ENCODE results near the gene DELE1.

DNA sequence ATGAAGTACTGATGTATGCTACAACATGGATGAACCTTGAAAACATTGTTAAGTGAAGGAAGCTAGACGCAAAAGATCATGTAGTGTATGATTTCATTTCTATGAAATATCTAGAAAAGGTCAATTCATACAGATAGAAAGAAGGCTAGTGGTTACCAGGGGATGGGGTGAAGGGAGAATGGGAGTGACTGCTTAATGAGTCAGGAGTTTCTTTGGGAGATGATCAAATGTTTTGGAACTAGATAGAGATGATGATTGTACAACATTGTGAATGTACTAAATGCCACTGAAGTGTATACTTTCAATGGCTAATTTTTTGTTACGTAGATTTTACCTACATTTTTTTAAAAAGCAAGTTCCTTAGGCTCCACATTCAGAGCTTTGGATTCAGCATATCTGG, 14.9 kb upstream of the DELE1 start:
- TF ChIP-seq, protein P1, sequence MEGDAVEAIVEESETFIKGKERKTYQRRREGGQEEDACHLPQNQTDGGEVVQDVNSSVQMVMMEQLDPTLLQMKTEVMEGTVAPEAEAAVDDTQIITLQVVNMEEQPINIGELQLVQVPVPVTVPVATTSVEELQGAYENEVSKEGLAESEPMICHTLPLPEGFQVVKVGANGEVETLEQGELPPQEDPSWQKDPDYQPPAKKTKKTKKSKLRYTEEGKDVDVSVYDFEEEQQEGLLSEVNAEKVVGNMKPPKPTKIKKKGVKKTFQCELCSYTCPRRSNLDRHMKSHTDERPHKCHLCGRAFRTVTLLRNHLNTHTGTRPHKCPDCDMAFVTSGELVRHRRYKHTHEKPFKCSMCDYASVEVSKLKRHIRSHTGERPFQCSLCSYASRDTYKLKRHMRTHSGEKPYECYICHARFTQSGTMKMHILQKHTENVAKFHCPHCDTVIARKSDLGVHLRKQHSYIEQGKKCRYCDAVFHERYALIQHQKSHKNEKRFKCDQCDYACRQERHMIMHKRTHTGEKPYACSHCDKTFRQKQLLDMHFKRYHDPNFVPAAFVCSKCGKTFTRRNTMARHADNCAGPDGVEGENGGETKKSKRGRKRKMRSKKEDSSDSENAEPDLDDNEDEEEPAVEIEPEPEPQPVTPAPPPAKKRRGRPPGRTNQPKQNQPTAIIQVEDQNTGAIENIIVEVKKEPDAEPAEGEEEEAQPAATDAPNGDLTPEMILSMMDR (IDR thresholded peaks at IDR 0.05), result no peak
- TF ChIP-seq POLR2A (IDR thresholded peaks at IDR 0.05), result no peak

Measured in lower leg skin (tissue), 3 donors.